HG02642 (cell line): ENCODE measurements around the gene LMO1.

ENCODE experiments used
- ATAC-seq: cut with Tn5 transposase; IDR thresholded peaks from one replicate; pipeline ENCODE4 v1.9.1; 2021; ENCODE audit warnings: mild to moderate bottlenecking; ENCODE audit not compliant: unreplicated experiment, poor library complexity

The LMO1 gene

GRCh38 chr11:8250434-8250833, 13.2 kb downstream of the LMO1 start:
- no peak for ATAC-seq

GRCh38 chr11:8249482-8249881, 14.2 kb downstream of the LMO1 start:
- ATAC-seq, result no peak

- no peak for ATAC-seq
Observed at GRCh38 chr11:8248786-8249185, 14.9 kb downstream of the LMO1 start.

- ATAC-seq, result no peak
Observed at GRCh38 chr11:8247312-8247711, 16.4 kb downstream of the LMO1 start.

- no peak for ATAC-seq
Observed at GRCh38 chr11:8243458-8243857, 20.2 kb downstream of the LMO1 start.

- ATAC-seq, result no peak
Observed at GRCh38 chr11:8242499-8243280, 21.0 kb downstream of the LMO1 start.

- ATAC-seq, result no peak
Observed at GRCh38 chr11:8242118-8242475, 21.6 kb downstream of the LMO1 start.

GRCh38 chr11:8241373-8242117, 22.1 kb downstream of the LMO1 start:
- ATAC-seq, result no peak

GRCh38 chr11:8239536-8240228, 24.0 kb downstream of the LMO1 start:
- no peak for ATAC-seq

GRCh38 chr11:8239040-8239439, 24.6 kb downstream of the LMO1 start:
- no peak for ATAC-seq

GRCh38 chr11:8237453-8237852, 26.2 kb downstream of the LMO1 start:
- ATAC-seq, result no peak

GRCh38 chr11:8235925-8236324, 27.8 kb downstream of the LMO1 start:
- no peak for ATAC-seq

GRCh38 chr11:8234910-8235309, 28.8 kb downstream of the LMO1 start:
- ATAC-seq, result no peak

GRCh38 chr11:8234425-8234821, 29.3 kb downstream of the LMO1 start:
- ATAC-seq, result no peak

- no peak for ATAC-seq
Observed at GRCh38 chr11:8233691-8234424, 29.8 kb downstream of the LMO1 start.

- no peak for ATAC-seq
Observed at GRCh38 chr11:8232849-8233606, 30.6 kb downstream of the LMO1 start.

- no peak for ATAC-seq
Observed at GRCh38 chr11:8232414-8232813, 31.3 kb downstream of the LMO1 start.

- ATAC-seq, result no peak
Observed at GRCh38 chr11:8231979-8232378, 31.7 kb downstream of the LMO1 start.

- no peak for ATAC-seq
Observed at GRCh38 chr11:8230921-8231847, 32.5 kb downstream of the LMO1 start.
